HUES6 (cell line): Measurements from ENCODE around the gene MTARC2.

Experiments
- H3K27ac ChIP-seq: 2 replicates; pipeline ENCODE4 v1.7.0; 2013; ENCODE audit warnings: low read depth, mild to moderate bottlenecking, low read length, inconsistent platforms
- H3K27me3 ChIP-seq: 2 replicates; pipeline ENCODE4 v1.6.1; 2013; ENCODE audit warnings: low read length; ENCODE audit not compliant: control insufficient read depth, insufficient read depth
- H3K36me3 ChIP-seq: 2 replicates; pipeline ENCODE4 v1.6.1; 2013; ENCODE audit warnings: low read length; ENCODE audit not compliant: control insufficient read depth, insufficient read depth
- H3K4me1 ChIP-seq: 2 replicates; pipeline ENCODE4 v1.6.1; 2013; ENCODE audit warnings: low read length; ENCODE audit not compliant: control insufficient read depth, insufficient read depth
- H3K4me3 ChIP-seq: 2 replicates; pipeline ENCODE4 v1.5.1; 2013; ENCODE audit warnings: low read depth, low read length
- H3K9ac ChIP-seq: one replicate; pipeline ENCODE4 v1.6.1; 2013; ENCODE audit warnings: mild to moderate bottlenecking, low read length
- H3K9me3 ChIP-seq: 2 replicates; pipeline ENCODE4 v1.6.1; 2013; ENCODE audit warnings: low read depth, low read length; ENCODE audit not compliant: control insufficient read depth, insufficient read depth

MTARC2 gene

GRCh38 chr1:220748089-220748934, at the start of gene MTARC2:
MTARC2 (plus strand) TSS chr1:220748322; CDS start chr1:220748532, 210 bp downstream.
- no peak within 1 kb of the TSS for H3K27ac ChIP-seq
- H3K4me3 ChIP-seq: peak within 1 kb of the TSS; percentile 82
- H3K9ac ChIP-seq: peak within 1 kb of the TSS; percentile 64
- H3K4me1 ChIP-seq: peaks cover 30% of the 10 kb centered on the region
- no peaks in the 10 kb centered on the region for H3K36me3 ChIP-seq
- peaks cover 55% of the 10 kb centered on the region for H3K27me3 ChIP-seq
- H3K9me3 ChIP-seq: no peaks in the 10 kb centered on the region

GRCh38 chr1:220698607-220699016, 49.5 kb upstream of the MTARC2 start:
- Histone ChIP-seq H3K36me3 (no peaks in the 10 kb centered on the region), H3K4me3 (no peak overlapping the region), H3K27ac (no peak overlapping the region), H3K9me3 (no peaks in the 10 kb centered on the region), H3K9ac (no peak overlapping the region), H3K27me3 (peaks cover 3% of the 10 kb centered on the region; the same call in 1 of the 2 replicates), H3K4me1 (peaks cover 25% of the 10 kb centered on the region)

DNA sequence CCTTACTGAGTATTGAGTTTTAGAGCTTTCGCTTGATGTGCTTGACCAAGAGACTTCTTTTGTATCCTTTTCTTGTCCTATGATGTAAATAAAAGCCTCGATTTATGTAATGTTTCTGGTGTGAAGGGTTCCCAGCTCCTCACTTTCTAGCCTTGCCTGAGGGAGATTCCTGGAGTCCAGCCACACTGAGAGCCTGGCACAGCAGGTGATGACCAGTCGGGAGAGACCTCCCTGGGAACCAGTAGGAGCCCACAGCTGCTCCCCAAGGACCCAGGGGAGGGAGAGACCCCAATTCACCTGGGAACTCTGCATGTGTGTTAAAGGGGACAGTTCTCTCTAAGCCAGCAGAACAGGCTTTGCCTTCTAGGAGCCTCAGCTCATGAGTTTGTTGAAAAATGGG, 49.1 kb upstream of the MTARC2 start:
- peaks cover 28% of the 10 kb centered on the region for H3K4me1 ChIP-seq
- H3K9me3 ChIP-seq: no peaks in the 10 kb centered on the region
- no peak overlapping the region for H3K27ac ChIP-seq
- H3K27me3 ChIP-seq: peaks cover 3% of the 10 kb centered on the region; the same call in 1 of the 2 replicates
- no peak overlapping the region for H3K4me3 ChIP-seq
- H3K36me3 ChIP-seq: no peaks in the 10 kb centered on the region
- no peak overlapping the region for H3K9ac ChIP-seq

- Histone ChIP-seq H3K4me3 (no peak overlapping the region), H3K27ac (no peak overlapping the region), H3K36me3 (no peaks in the 10 kb centered on the region), H3K9ac (no peak overlapping the region), H3K4me1 (peaks cover 28% of the 10 kb centered on the region), H3K27me3 (peaks cover 3% of the 10 kb centered on the region; the same call in 1 of the 2 replicates), H3K9me3 (no peaks in the 10 kb centered on the region)
Measured at GRCh38 chr1:220700556-220701179, 47.5 kb upstream of the MTARC2 start.

- Histone ChIP-seq H3K36me3 (no peaks in the 10 kb centered on the region), H3K4me3 (no peak overlapping the region), H3K9ac (no peak overlapping the region), H3K27me3 (no peaks in the 10 kb centered on the region), H3K27ac (no peak overlapping the region), H3K9me3 (no peaks in the 10 kb centered on the region), H3K4me1 (peaks cover 34% of the 10 kb centered on the region)
Measured at GRCh38 chr1:220701974-220702373, 46.1 kb upstream of the MTARC2 start.

GRCh38 chr1:220702733-220703270, 45.3 kb upstream of the MTARC2 start:
- no peaks in the 10 kb centered on the region for H3K27me3 ChIP-seq
- H3K36me3 ChIP-seq: no peaks in the 10 kb centered on the region
- H3K9ac ChIP-seq: no peak overlapping the region
- no peak overlapping the region for H3K27ac ChIP-seq
- peaks cover 34% of the 10 kb centered on the region for H3K4me1 ChIP-seq
- no peaks in the 10 kb centered on the region for H3K9me3 ChIP-seq
- H3K4me3 ChIP-seq: no peak overlapping the region

GRCh38 chr1:220703305-220703704, 44.8 kb upstream of the MTARC2 start:
- no peaks in the 10 kb centered on the region for H3K36me3 ChIP-seq
- no peak overlapping the region for H3K4me3 ChIP-seq
- H3K27me3 ChIP-seq: no peaks in the 10 kb centered on the region
- H3K9me3 ChIP-seq: no peaks in the 10 kb centered on the region
- H3K4me1 ChIP-seq: peaks cover 34% of the 10 kb centered on the region
- no peak overlapping the region for H3K27ac ChIP-seq
- H3K9ac ChIP-seq: no peak overlapping the region

DNA sequence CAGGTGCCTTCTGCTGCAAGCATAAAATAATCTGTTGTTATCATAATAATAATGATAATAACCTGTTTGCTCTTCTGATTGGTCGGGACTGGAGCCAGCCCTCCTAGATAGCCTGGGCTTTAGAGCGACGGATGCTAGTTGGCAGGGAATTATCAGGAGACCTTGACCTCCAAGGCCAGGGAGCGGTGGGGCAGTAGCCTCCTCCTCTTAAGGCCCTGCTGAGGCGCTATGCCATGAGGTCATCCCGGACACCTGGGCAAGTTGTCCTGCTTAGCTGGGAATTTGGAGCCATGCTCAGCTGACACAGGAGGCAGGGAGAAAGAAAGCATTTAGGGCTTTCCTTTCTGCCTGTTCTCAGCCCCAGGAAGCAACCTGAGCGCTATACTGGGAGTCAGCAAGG, 42.3 kb upstream of the MTARC2 start:
- no peaks in the 10 kb centered on the region for H3K9me3 ChIP-seq
- no peak overlapping the region for H3K9ac ChIP-seq
- H3K4me1 ChIP-seq: peaks cover 23% of the 10 kb centered on the region
- no peaks in the 10 kb centered on the region for H3K36me3 ChIP-seq
- no peak overlapping the region for H3K4me3 ChIP-seq
- H3K27ac ChIP-seq: no peak overlapping the region
- H3K27me3 ChIP-seq: no peaks in the 10 kb centered on the region

DNA sequence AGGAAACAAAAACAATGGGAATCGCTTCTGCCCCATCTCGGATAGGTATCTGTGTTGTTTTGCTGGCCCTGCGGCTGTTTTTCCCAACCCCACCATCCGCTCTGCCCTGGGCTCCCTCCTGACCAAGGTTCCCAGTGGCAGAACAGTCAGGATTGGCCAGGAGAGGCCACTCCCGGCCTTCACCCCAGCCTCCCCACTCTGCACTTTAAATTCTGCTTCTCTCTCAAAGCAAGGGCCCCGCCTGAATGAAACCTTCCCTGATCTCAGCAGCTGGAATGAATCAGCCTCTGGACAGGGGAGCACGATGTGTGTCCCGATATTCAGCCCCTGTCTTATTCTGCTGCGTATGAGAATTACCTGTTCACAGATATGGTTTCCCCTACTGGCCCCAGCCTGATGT, 41.6 kb upstream of the MTARC2 start:
- Histone ChIP-seq H3K36me3 (no peaks in the 10 kb centered on the region), H3K4me1 (peaks cover 20% of the 10 kb centered on the region), H3K27me3 (no peaks in the 10 kb centered on the region), H3K27ac (no peak overlapping the region), H3K9ac (no peak overlapping the region), H3K4me3 (no peak overlapping the region), H3K9me3 (no peaks in the 10 kb centered on the region)

DNA sequence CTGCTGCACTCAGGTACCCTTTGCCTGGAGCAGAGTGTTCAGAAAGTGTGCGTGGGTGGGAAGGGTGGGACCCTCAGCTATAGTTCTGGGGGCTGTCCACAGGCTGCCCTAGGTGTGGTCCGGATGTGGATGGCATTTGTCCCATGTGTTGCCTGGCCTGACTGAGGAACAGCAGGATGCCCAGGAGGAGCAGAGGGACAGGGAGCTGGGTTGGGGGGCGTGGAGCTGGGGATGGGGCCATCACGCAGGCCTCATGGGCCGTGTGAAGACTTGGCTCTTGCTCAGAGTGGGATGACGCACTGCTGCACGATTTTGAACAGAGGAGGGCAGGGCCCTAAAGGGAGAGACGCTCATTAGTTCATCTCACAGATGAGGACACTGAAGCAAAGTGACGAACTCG, 41.0 kb upstream of the MTARC2 start:
- H3K4me1 ChIP-seq: peaks cover 20% of the 10 kb centered on the region
- no peaks in the 10 kb centered on the region for H3K9me3 ChIP-seq
- no peak overlapping the region for H3K4me3 ChIP-seq
- no peak overlapping the region for H3K9ac ChIP-seq
- H3K27ac ChIP-seq: no peak overlapping the region
- H3K36me3 ChIP-seq: no peaks in the 10 kb centered on the region
- no peaks in the 10 kb centered on the region for H3K27me3 ChIP-seq

GRCh38 chr1:220708244-220708643, 39.9 kb upstream of the MTARC2 start:
- Histone ChIP-seq H3K4me1 (peaks cover 13% of the 10 kb centered on the region), H3K36me3 (no peaks in the 10 kb centered on the region), H3K9ac (no peak overlapping the region), H3K4me3 (no peak overlapping the region), H3K27me3 (no peaks in the 10 kb centered on the region), H3K9me3 (no peaks in the 10 kb centered on the region), H3K27ac (no peak overlapping the region)
